Activated CD4-positive, alpha-beta T cell treated with anti-CD3 and anti-CD28 coated beads for 1 hour (primary cell): ENCODE measurements around the gene CENPB.
"Not testable (repeated sequence)": the region's sequence is repeated elsewhere in the genome, so short reads cannot be mapped to it uniquely, and the experiment has no call there.

Experiments
- DNase-seq: peaks from one replicate; pipeline ENCODE4 v3.0.0-alpha.2; 2020

Gene CENPB

DNA sequence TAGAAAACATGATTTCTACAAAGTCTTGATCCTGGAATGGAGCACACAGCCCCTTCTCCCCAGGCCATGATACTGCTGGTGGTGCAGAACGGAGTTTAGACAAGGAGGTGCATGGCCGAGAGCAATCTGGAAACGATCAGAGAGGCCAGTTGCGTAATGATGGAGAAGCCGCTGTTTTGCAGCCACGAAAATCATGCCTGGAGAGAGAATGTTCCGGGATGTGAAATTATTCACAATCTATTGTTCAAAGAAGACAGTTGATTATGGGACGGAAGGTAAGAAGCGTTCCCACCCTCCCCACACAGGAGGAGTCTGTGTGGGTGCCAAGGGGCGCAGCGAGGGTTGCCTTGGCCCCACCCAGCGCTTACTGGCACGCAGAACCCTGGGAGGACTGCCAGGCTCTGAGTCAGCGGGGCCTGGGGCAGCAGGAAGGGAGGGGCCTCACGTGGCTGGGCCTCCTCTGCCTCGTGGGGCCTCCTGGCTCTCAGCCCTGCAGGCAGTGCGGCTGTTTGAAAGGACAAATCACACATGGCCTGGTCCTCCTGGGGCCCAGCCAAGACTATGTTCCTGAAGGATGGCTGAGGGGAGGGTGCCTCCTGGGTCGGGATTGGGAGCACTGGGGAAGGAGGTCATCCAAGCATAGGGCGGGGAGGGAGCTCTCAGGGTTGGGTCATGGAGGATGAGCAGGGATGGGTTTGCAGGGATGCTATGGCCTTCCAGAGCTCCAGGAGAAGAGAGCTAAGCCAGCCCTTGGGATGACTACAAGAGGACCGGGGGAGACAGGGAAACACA, 25.1 kb upstream of the CENPB start:
- DNase-seq, result peak; percentile 91

DNA sequence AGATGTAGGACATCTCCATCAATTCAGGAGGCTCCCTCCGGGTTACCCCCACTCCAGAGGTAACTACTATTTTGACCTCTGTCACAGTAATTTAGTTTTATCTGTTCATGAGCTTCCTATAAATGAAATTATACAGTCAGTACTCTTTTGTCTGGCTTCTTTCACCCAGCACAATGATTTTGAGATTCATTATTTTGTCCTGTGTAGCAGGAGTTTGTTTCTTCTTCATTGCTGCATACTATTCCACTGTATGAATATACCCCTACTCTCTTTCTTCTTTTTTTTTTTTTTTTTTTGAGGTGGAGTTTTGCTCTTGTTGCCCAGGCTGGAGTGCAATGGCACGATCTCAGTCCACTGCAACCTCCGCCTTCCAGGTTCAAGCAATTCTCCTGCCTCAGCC, 22.0 kb upstream of the CENPB start:
- no peak for DNase-seq

DNA sequence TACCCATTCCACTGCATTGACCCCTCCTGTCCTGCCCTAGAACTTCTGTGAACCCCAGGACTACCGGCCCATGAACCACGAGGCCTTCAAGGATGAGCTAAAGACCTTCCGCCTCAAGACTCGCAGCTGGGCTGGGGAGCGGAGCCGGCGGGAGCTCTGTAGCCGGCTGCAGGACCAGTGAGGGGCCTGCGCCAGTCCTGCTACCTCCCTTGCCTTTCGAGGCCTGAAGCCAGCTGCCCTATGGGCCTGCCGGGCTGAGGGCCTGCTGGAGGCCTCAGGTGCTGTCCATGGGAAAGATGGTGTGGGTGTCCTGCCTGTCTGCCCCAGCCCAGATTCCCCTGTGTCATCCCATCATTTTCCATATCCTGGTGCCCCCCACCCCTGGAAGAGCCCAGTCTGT, 18.2 kb upstream of the CENPB start:
- DNase-seq, result no peak

DNA sequence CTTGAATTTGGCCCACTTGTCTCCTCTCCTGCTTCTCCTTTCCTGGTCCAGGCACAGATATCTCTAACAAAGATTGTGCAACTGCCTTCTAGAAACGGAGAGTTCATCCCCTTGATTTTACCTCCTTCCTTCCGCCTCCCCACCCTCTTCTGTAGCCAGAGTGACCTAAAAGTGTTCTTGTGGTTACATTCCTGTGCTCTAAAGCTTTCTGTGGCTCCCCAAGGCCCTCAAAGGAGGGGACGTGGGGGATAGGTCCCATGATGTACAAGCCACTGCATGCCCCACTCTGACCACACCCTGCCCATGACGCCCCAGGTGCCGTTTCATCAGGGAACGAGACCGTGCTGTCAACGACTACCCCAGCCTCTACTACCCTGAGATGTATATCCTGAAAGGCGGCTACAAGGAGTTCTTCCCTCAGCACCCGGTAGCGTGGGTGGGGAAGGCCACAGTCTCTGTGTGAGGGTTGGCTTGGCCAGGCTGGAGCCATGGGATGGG, 17.8 kb upstream of the CENPB start:
- DNase-seq, result no peak

DNA sequence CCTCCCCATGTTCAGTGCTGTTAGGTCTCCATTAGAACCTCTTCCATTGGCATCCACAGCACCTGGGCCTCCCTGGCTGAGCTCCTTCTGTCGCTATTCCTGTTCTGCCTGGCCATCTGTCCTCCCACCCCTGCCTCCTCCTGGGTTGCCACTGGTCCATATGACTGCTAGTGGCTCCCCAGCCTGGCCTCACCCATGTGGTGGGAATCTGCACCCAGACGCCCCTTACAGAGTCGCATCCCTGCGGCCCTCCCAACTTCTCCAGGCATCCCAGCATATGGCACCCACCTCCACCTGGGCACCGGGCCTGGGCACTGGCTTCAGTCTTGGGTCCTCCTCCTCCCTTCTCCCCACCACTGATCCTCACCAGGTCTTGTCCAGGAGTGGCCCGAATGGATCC, 17.3 kb upstream of the CENPB start:
- no peak for DNase-seq

DNA sequence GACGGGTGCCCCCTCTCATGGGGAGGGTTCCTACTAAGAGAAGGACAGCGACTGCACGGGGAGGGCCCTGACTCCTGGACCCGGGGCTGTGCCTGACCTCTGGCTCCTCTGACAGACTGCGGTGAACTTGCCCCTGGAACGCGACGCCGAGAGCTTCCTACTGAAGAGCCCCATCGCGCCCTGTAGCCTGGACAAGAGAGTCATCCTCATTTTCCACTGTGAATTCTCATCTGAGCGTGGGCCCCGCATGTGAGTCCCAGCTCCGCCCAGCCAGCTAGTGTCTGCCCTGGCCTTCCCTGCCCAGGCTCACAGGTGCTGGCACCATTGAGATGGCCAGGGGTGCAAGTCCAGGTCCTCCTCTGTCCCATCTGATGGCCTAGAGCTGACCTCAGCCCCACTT, 16.7 kb upstream of the CENPB start:
- no peak for DNase-seq

DNA sequence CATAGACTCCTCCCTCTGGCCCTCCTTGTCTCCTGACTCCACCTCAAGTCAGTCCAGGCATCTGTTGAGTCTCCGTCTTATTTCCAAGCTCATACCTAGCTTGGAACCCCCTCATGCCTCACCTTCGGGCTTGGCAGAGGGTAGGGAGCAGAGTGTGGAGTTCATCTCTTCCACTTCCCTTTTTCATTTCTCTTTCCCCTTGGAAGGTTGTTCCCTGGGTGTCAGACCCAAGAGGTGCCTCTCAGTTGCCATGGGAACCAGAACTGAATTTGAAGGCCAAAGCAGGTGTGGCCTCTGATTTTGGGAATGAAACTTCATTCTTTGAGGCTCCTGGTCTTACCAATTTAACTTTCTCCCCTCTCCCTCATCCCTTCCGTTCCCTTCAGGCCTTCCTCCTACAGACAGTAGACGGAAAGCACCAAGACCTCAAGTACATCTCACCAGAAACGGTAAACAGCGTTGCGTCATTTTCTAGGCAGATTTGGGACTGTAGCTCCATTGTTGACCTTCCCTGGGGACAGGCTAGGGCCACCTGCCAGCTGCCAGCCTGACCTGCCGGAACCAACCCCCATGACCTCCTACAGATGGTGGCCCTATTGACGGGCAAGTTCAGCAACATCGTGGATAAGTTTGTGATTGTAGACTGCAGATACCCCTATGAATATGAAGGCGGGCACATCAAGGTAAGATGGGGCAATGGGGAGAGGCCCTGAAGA, 16.1 kb upstream of the CENPB start:
- DNase-seq, result no peak

DNA sequence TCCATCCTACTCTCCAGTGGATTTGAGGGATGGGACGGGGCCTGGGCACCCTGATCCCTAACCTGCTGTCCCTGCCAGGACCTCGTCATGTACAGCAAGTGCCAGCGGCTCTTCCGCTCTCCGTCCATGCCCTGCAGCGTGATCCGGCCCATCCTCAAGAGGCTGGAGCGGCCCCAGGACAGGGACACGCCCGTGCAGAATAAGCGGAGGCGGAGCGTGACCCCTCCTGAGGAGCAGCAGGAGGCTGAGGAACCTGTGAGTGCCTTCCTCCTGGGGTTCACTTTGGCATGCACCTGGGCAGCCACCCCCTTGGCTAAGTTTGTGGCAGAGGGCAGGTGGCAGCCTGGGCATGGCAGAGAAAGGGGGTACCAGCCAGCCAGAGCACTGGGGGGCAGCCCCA, 15.3 kb upstream of the CENPB start:
- no peak for DNase-seq

DNA sequence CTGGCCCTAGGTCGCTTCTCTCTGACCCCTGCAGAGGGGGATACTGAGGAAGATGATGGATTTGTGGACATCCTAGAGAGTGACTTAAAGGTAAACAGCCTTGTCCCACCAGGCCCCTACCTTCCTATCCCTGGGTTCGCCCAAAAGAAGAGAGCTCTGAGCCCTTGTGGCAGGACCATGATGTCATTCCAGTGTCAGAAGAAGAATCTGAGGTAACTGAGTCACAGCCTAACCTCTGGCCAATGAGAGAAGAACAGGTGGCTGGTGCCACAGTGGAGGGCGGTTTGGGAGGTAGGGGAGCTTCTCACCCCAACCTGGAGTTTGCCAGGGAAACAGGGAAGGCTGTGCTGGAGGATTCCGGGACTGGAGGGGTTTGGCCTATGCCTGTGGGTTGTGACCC, 14.8 kb upstream of the CENPB start:
- no peak for DNase-seq

DNA sequence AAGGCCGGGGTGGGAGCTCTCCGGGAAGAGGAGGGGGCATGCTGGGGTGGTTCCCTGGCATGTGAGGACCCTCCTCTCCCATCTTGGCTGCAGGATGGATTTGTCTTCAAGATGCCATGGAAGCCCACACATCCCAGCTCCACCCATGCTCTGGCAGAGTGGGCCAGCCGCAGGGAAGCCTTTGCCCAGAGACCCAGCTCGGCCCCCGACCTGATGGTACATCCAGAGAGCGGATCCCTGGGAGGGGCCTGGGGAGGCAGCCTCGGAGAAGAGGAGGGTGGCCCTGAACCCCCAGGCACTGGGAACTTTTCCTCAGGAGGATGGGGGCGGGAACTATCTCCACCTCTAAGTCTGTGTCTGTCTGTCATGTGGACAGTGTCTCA, 14.3 kb upstream of the CENPB start:
- no peak for DNase-seq

DNA sequence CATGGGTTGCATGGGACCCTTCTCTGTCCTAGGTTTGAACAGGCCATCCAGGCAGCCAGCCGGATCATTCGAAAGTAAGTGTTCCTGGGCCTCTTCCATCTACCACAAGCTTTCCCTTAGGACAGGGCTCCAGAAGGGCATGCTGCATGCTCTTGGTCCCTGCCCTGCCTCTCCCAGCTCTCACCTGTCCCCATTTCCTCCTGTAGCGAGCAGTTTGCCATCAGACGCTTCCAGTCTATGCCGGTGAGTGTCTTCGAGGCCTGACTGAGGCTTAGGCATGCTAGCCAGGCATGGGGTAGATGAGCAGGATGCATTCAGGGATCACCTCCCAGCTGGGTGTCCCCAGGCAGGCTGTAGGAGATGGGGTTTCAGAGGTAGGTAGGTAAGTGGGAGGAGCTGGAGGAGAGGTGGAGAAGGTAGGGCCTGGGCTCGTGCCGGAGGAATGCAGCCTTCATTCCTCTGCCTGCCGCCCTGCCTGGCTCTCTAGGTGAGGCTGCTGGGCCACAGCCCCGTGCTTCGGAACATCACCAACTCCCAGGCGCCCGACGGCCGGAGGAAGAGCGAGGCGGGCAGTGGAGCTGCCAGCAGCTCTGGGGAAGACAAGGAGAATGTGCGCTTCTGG, 13.8 kb upstream of the CENPB start:
- DNase-seq, result no peak

DNA sequence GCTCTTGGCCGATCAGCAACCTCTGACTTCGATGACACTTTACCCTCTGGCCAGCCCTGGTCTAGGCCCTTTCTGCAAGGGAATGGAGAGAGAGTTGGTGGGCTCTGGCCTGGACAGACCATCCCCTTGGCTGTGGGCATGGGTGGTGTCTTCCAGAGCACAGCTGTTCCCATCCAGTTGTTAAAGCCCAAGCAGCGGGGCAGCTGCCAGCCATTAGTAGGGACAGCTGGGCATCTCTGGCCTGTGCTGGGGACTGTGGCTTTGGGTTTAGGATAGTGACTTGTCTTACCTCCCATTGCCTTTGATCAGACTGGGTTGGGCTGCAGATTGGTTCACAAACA, 12.3 kb upstream of the CENPB start:
- no peak for DNase-seq

DNA sequence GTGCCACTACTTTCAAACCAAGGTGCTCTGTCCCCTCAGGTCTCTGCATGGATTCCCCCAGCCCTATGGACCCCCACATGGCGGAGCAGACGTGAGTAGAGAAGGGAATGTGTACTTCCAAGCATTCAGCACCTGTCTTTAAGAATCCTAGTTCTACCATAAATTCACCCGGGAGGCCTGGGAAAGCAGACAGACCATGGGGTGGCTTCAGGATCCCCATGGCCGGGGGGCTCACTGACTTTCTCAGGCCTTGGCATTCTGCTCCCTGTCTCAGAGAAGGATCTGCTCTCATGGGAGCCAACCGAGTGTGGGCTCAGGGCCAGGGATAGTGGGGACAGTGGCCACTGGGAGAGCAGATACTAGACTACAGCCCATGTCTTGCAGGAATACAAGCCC, 11.8 kb upstream of the CENPB start:
- DNase-seq, result no peak

DNA sequence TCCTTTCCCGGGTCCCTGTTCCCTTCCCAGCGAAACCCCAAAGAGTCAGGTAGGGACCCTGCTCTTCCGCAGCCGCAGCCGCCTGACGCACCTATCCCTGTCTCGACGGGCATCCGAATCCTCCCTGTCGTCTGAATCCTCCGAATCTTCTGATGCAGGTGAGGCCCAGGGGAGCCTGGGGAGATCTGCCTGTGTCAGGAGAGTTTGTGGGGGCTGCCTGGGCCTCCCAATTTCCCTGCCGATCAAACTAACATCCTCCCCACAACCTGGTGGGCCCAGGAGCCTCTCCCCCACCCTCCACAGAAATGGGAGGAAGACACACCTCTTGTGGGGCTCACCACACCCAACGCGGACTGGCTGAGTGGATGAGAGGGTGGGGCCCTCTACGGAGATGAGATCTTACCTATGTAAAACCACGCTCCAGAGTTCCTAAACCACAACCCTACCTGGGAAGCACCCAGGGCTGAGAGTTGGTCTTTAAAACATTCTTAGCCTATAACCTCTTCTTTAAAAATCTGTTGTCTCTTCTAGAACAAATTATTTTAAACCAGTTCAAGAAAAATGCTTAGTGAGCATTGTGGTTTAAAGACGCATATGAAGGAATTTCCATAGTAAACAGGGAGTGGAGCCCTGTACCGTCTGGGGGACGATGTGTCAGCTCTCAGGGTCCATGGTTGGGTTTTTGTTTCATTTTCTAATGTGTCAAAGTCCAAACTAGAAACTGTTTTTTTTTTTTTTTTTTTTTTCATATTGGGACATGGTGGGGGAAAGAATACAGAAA, 11.2 kb upstream of the CENPB start:
- no peak for DNase-seq

DNA sequence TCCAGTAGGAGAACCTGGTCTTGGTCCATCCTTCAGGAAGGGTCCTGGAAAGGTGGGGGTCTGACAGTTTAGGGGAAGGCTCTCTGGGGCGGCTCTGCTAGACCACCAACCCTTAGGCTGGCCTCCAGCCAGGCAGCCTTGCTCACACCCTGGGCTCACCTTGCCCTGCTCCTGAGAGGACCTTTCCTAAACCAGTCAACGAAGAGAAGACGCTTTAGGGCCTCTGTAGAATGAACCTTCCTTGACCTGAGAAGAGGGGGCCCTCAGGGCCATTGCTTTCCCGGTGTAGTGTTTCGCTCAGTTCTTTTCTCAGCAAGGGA, 10.6 kb upstream of the CENPB start:
- DNase-seq, result no peak

DNA sequence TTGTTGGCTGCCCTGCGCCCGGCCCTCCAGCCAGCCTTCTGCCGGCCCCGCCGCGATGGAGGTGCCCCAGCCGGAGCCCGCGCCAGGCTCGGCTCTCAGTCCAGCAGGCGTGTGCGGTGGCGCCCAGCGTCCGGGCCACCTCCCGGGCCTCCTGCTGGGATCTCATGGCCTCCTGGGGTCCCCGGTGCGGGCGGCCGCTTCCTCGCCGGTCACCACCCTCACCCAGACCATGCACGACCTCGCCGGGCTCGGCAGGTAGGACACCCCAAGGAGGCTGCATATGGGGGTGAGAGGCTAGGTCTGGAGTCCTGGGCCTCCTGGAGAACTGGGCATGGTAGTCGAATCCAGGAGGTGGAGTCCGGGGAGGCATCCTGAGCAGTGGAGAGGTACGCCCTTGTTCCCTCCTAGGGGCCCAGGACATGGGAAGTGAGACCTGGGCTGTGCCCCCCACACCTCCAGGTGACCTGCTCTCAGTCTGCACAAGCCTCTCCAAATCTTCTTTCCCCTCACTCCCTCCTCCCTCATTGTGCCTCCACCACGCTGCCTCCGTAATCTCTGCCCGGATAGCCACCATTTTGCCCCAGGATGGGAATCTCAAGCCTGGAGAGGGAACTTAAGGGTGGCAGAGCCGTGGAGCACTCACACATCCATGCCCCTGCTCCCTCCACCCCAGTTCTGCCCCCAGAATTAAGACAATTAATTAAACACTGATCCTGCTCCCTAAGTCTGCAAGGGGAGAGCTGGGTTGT, 10.1 kb upstream of the CENPB start:
- no peak for DNase-seq

DNA sequence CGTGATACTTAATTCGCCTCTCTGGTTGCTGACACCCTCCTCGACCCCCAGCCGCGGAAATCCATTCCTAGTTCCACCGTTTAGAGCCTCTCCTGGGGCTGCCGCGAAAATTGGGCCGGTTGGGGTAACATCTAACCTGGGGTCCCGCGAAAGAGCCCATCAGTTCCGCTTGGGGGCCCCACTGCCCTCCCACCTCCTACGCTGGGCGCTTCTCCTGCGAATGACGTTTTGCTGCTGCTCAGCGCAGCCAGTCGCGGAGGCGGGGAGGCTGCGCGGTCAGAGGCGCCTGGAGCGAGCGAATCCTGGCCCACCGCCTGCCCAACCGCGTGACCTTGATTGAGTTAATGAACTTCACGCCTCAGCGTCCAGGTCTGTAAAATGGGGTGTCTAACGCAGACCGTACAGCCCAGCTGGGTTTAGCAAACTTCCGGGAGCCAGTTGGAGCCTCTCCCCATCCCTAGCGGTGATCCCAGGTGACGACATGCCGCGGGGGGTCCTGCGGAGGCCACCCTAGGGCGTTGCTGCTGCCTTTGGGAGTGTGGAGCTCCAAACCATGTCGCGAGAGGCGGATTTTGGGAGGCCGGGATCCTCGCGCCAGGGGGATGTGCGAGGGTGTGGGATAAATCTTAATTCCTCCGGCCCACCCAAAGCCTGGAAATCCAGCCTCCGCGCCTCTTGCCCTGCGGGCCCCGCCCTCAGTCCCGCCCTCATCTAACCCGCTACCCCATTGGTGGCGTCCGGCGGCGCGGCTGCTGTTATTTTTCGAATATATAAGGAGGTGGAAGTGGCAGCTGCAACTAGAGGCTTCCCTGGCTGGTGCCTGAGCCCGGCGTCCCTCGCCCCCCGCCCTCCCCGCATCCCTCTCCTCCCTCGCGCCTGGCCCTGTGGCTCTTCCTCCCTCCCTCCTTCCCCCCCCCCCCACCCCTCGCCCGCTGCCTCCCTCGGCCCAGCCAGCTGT, 9.2 kb upstream of the CENPB start, which contains the start of gene CDC25B:
CDC25B (plus strand) TSS at position 800 of the 958 bp plus-strand sequence. CDS start 222 bp downstream, outside the sequence.
- peak; percentile 83 for DNase-seq

DNA sequence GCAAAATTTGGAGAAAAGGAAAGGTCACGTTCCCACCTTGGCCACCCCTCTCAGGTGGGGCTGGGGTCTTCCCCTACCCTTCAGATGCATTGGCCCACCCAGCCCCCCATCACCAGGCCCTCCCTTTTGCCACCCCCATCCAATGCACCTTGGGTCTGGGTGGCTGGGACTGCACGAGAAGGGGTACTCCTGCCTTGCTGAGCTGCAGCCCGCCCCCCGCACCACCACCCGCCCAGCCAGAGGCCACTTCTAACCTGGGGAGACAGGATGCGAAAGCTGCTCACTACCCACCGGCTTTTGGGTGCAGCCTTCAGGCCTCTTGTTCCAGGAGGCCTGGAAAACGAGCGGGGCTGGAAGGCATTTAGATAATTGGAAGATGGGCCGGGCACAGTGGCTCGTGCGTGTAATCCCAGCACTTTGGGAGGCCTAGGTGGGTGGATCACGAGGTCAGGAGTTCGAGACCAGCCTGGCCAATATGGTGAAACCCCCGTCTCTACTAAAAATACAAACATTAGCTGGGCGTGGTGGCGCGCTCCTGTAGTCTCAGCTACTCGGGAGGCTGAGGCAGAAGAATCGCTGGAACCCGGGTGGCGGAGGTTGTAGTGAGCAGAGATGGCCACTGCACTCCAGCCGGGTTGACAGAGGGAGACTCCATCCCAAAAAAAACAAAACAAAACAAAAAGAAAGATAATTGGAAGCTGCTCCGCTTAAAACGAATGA, 8.3 kb upstream of the CENPB start:
- no peak for DNase-seq

DNA sequence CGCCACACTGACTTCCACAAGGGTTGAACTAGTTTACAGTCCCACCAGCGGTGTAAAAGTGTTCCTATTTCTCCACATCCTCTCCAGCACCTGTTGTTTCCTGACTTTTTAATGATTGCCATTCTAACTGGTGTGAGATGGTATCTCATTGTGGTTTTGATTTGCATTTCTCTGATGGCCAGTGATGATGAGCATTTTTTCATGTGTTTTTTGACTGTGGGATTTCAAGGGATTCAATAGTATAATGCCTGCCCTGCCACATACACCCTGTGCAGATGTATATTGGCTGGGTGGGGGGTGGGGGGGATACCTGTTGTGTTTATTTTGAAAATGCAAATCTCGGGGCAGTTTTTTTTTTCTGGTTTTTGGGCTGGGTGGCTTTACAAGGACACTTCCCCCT, 7.6 kb upstream of the CENPB start:
- not testable (repeated sequence) for DNase-seq

DNA sequence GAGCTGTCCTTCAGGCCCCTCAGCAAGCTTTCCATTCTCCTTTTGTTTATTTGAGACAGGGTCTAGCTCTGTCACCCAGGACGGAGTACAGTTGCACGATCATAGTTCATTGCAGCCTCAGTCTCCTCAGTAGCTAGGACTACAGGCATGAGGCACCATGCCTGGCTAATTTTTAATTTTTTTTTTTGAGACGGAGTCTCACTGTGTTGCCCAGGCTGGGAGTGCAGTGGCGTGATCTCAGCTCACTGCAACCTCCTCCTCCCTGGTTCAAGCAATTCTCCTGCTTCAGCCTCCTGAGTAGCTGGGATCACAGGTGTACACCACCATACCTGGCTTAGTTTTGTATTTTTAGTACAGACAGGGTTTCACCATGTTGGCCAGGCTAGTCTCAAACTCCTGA, 2.7 kb upstream of the CENPB start:
- DNase-seq, result not testable (repeated sequence)

DNA sequence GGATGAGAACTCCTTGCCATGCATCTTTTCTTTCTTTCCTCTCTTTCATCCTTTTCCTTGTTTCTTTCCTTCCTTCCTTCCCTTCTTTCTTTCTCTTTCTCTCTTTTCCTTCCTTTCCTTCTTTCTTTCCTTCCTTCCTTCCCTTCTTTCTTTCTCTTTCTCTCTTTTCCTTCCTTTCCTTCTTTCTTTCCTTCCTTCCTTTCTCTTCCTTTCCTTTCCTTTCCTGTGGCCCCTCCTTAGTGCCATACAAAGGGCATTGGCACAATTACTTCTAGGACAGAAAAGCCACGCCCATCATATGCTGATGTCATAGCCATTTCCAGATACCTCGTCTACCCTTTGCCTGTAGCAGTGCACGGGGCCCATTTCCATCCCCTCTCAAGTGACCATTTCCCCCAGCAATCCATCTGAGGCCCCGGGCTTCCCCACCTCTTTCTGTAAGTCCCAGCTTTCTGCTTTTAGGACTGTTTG, 2.2 kb upstream of the CENPB start:
- no peak for DNase-seq
